Measurements from ENCODE around the gene PTGFRN.
"Not testable (repeated sequence)": the region's sequence is repeated elsewhere in the genome, so short reads cannot be mapped to it uniquely, and the experiment has no call there.

- TF ChIP-seq ZNF274 (IDR thresholded peaks at IDR 0.05; ENCODE audit: low read depth, low read length); SUZ12 (IDR thresholded peaks at IDR 0.05; ENCODE audit: extremely low read depth, insufficient read depth, insufficient read length); YY1 (IDR thresholded peaks at IDR 0.05; ENCODE audit: insufficient read depth, insufficient read length): not testable (repeated sequence)
Observed at GRCh38 chr1:116860167-116860566, 49.5 kb upstream of the PTGFRN start.
